Brain microvascular endothelial cell (primary cell): ENCODE results near the gene CRHR1.

ENCODE experiments used
- DNase-seq: peaks from one replicate; pipeline ENCODE4 v3.0.0-alpha.2; 2020
- H3K27ac ChIP-seq: fragments of 250-450 bp; sonication (Bioruptor Pico); 2 replicates; pipeline ENCODE4 v1.5.1; 2020; ENCODE audit warnings: mild to moderate bottlenecking, moderate library complexity
- H3K27me3 ChIP-seq: fragments of 250-450 bp; sonication (Bioruptor Pico); replicated peaks from 2 replicates; pipeline ENCODE4 v1.5.1; 2020; ENCODE audit warnings: mild to moderate bottlenecking
- H3K36me3 ChIP-seq: fragments of 250-450 bp; sonication (Bioruptor Pico); replicated peaks from 2 replicates; pipeline ENCODE4 v1.5.1; 2020; ENCODE audit warnings: mild to moderate bottlenecking
- H3K4me3 ChIP-seq: 2 replicates; pipeline ENCODE4 v1.5.1; 2011; ENCODE audit warnings: low read depth, mild to moderate bottlenecking, control low read depth, low read length, moderate library complexity
- in situ Hi-C: cut with HindIII; loops from 2 replicates; pipeline ENCODE4 v1.10.0; 2017; ENCODE audit warnings: low sequenced_read_pairs, low pct_ligation_motif_present
- TF ChIP-seq, protein P1 (sequence below): IDR thresholded peaks from 2 replicates; pipeline ENCODE4 v1.5.1; 2011; ENCODE audit warnings: low read depth, mild to moderate bottlenecking, moderate library complexity, low read length, control low read depth, inconsistent platforms; ENCODE audit errors: missing control alignments

CRHR1 gene

DNA sequence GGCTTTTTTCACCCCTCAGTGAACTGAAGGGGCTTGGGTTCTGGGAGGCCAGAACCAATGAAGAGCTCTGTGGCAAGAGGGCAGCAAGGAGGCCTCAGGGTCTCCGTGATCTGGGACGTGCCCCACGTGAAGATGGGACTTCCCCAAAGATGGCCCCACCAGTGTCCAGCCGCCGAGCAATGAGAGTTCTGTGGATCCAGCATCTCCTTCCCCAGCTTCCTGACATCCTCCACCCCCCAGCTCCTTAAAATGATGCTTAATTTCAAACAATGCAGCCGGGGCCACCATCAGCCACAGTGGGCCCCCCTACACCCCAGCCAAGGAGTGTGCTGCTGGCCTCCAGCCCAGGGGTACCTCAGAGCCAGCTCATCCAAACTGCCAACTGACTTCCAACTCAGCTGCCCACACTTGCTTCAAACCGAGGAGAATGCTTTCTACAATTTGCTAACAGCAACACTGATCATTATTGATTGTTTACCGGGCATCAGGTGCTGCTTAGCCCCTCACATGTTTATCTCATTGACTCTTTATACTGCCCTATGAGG lies 54.7 kb downstream of the CRHR1 start:
- TF ChIP-seq, protein P1, sequence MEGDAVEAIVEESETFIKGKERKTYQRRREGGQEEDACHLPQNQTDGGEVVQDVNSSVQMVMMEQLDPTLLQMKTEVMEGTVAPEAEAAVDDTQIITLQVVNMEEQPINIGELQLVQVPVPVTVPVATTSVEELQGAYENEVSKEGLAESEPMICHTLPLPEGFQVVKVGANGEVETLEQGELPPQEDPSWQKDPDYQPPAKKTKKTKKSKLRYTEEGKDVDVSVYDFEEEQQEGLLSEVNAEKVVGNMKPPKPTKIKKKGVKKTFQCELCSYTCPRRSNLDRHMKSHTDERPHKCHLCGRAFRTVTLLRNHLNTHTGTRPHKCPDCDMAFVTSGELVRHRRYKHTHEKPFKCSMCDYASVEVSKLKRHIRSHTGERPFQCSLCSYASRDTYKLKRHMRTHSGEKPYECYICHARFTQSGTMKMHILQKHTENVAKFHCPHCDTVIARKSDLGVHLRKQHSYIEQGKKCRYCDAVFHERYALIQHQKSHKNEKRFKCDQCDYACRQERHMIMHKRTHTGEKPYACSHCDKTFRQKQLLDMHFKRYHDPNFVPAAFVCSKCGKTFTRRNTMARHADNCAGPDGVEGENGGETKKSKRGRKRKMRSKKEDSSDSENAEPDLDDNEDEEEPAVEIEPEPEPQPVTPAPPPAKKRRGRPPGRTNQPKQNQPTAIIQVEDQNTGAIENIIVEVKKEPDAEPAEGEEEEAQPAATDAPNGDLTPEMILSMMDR: no peak
- H3K27ac ChIP-seq: no peak overlapping the region
- DNase-seq: no peak
- H3K36me3 ChIP-seq: no peaks in the 10 kb centered on the region
- no peaks in the 10 kb centered on the region for H3K27me3 ChIP-seq
- in situ Hi-C loops: no loop called here
- H3K4me3 ChIP-seq: no peak overlapping the region

DNA sequence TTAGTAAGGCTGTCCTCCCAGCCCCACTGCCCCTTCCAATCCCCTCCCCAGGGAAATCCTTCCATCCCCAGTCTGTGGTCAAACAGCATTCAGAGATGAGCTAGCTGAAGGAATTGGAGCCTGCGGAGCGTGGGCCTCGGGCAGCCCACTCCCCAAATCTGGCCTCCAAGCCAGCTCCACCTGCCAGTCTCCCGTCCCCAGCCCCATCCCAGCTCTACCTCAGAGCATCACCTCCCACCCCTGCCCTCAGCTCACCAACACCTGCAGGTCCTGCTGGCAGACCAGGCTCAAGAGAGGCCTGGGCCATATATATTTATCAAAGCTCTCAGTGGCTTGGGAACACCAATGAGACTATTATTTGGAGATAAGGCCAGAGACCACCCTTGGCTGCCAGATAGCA lies 55.3 kb downstream of the CRHR1 start:
- Histone ChIP-seq H3K27me3 (no peaks in the 10 kb centered on the region), H3K4me3 (no peak overlapping the region), H3K27ac (no peak overlapping the region), H3K36me3 (no peaks in the 10 kb centered on the region)
- no peak for DNase-seq
- in situ Hi-C loops: no loop called here
- TF ChIP-seq, protein P1: no peak

DNA sequence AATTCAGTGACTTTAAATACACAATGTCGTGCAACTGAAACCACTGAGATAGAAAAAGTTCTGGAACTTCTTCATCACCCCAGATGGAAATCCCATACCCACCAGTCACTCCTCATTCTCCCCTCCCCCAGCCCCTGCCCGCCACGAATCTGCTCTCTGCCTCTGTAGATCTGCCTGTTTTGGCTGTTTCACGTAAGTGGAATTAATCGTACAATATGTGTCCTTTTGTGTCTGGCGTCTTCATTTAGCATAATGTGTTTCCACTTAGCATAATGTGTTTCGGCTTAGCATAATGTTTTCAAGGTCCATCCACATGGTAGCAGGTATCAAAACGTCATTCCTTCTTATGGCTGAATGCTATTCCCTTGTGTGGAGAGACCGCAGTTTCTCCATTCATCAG lies 57.1 kb downstream of the CRHR1 start:
- in situ Hi-C loops: no loop called here
- TF ChIP-seq, protein P1: no peak

DNA sequence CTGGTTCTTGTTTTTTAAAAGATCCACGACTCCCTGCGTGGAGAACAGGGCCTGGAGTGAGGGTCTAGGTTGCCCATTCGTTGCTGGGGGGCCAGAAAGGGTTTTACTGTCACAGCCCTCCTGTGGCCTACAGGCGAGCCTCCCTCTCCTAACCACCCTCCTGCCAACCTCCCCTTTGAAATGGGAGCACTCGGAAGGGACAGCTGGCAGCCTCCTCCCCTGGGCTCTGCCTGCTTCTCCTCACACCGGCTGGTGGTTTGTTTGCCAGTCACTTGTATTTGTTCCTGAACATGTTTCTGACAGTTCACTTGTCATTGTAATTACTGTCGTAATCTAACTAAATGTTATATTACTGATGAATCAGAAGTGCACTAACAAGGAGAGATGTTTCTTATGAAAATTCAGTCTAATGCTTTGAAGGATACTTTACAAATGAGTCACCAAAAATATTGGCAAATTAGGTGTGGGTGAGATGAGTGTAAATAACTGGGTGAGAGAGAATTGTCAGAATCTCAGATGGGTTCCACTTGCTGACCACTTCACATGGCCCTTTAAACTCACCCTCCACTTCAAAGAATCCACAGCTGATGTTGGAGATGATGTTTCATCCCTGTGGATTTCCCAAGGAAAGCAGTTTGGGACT lies 57.9 kb downstream of the CRHR1 start:
- Histone ChIP-seq H3K27me3 (no peaks in the 10 kb centered on the region), H3K36me3 (no peaks in the 10 kb centered on the region), H3K4me3 (no peak overlapping the region), H3K27ac (no peak overlapping the region)
- TF ChIP-seq, protein P1: no peak
- DNase-seq: no peak
- in situ Hi-C loops: no loop called here

More for the DNA sequence above, 57.1 kb downstream of the CRHR1 start:
- H3K4me3 ChIP-seq: no peak overlapping the region
- no peak overlapping the region for H3K27ac ChIP-seq
- no peaks in the 10 kb centered on the region for H3K27me3 ChIP-seq
- no peaks in the 10 kb centered on the region for H3K36me3 ChIP-seq
- no peak for DNase-seq

DNA sequence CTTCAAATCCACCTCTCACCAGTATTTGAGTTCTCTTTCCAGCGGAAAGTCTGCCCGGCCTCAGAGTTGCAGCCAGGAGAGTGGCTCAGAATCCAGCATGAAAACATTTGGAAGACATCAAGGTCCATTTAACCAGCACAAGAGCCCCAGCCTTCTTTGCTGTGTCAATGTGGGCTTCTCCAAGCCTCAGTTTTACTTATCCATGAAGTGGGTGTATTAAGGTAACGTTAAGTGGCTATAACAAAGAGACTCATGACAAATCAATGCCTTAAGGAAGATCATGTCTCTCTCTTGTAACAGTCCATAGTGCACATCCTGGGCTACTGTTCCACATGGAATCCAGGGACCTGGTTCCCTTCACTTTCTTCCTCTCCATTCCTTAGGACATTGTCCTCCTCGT lies 59.6 kb downstream of the CRHR1 start:
- TF ChIP-seq, protein P1: no peak
- in situ Hi-C loops: no loop called here
- DNase-seq: no peak

More for the DNA sequence above, 59.6 kb downstream of the CRHR1 start:
- Histone ChIP-seq H3K36me3 (no peaks in the 10 kb centered on the region), H3K27ac (no peak overlapping the region), H3K27me3 (no peaks in the 10 kb centered on the region), H3K4me3 (no peak overlapping the region)
